GM23338 (cell line): Measurements from ENCODE around the gene BCDIN3D. TPM values are rescaled to one million over a fixed set of nuclear protein-coding genes. Genes with fewer than 3 reads are reported as not detected.

Source experiments
- ATAC-seq: fragments of 200-7000 bp; cut with Tn5 transposase; 3 replicates; pipeline ENCODE4 v1.9.1; 2020
- DNase-seq: peaks from one replicate; pipeline ENCODE4 v3.0.0-alpha.2; 2015; ENCODE audit warnings: low spot score
- H2AFZ ChIP-seq: fragments of 200-600 bp; sonication (generic); 2 replicates; pipeline ENCODE4 v1.8.0; 2016; ENCODE audit warnings: antibody characterized with exemption, mild to moderate bottlenecking, moderate library complexity
- H3F3A ChIP-seq: fragments of 200-600 bp; sonication (generic); replicated peaks from 2 replicates; pipeline ENCODE4 v1.8.0; 2017; ENCODE audit warnings: antibody characterized with exemption, mixed run types, low read depth
- H3K27ac ChIP-seq: fragments of 200-600 bp; sonication (generic); 2 replicates; pipeline ENCODE4 v1.6.1; 2016; ENCODE audit warnings: low read depth
- H3K27me3 ChIP-seq: fragments of 200-600 bp; sonication (generic); 2 replicates; pipeline ENCODE4 v1.8.0; 2016; ENCODE audit warnings: mild to moderate bottlenecking, mixed run types, moderate library complexity; ENCODE audit not compliant: insufficient read depth
- H3K36me3 ChIP-seq: fragments of 200-600 bp; sonication (generic); 2 replicates; pipeline ENCODE4 v1.8.0; 2016; ENCODE audit warnings: mild to moderate bottlenecking; ENCODE audit not compliant: insufficient read depth
- H3K4me1 ChIP-seq: fragments of 200-600 bp; sonication (generic); 2 replicates; pipeline ENCODE4 v1.8.0; 2016; ENCODE audit warnings: mild to moderate bottlenecking, moderate library complexity; ENCODE audit not compliant: insufficient read depth
- H3K4me2 ChIP-seq: fragments of 200-600 bp; sonication (generic); 2 replicates; pipeline ENCODE4 v1.7.1; 2017; ENCODE audit warnings: mixed run types
- H3K4me3 ChIP-seq: fragments of 200-600 bp; sonication (generic); 2 replicates; pipeline ENCODE4 v1.6.1; 2016; ENCODE audit warnings: mixed run types
- H3K79me2 ChIP-seq: fragments of 200-600 bp; sonication (generic); replicated peaks from 2 replicates; pipeline ENCODE4 v1.8.0; 2017; ENCODE audit warnings: mild to moderate bottlenecking; ENCODE audit not compliant: insufficient read depth
- H3K9me2 ChIP-seq: fragments of 200-600 bp; sonication (generic); 2 replicates; pipeline ENCODE4 v1.8.0; 2017; ENCODE audit not compliant: insufficient read depth
- H4K20me1 ChIP-seq: fragments of 200-600 bp; sonication (generic); replicated peaks from 2 replicates; pipeline ENCODE4 v1.8.0; 2017; ENCODE audit warnings: mild to moderate bottlenecking; ENCODE audit not compliant: insufficient read depth
- H3K27ac Mint-ChIP-seq: 2 replicates; pipeline ENCODE4 v1.8.0; 2020; ENCODE audit warnings: inconsistent platforms, mild to moderate bottlenecking, moderate library complexity, mixed read lengths
- H3K27me3 Mint-ChIP-seq: 3 replicates; pipeline ENCODE4 v1.8.0; 2022; ENCODE audit warnings: low read depth, mild to moderate bottlenecking, moderate library complexity, mixed read lengths, inconsistent platforms; ENCODE audit not compliant: insufficient read depth, poor library complexity
- H3K36me3 Mint-ChIP-seq: 3 replicates; pipeline ENCODE4 v1.8.0; 2021; ENCODE audit warnings: low read depth, mild to moderate bottlenecking, inconsistent platforms, moderate library complexity, mixed read lengths
- H3K4me1 Mint-ChIP-seq: 3 replicates; pipeline ENCODE4 v1.8.0; 2020; ENCODE audit warnings: mild to moderate bottlenecking, inconsistent platforms, mixed read lengths
- H3K4me3 Mint-ChIP-seq: 3 replicates; pipeline ENCODE4 v1.8.0; 2021; ENCODE audit warnings: moderate library complexity, mild to moderate bottlenecking, inconsistent platforms, mixed read lengths
- H3K9me3 Mint-ChIP-seq: 3 replicates; pipeline ENCODE4 v1.8.0; 2020; ENCODE audit warnings: moderate library complexity, mild to moderate bottlenecking, inconsistent platforms, mixed read lengths
- EZH2 ChIP-seq: fragments of 200-600 bp; sonication (generic); IDR thresholded peaks from one replicate; pipeline ENCODE4 v1.8.0; 2017; ENCODE audit warnings: antibody characterized with exemption, mild to moderate bottlenecking, low read depth; ENCODE audit not compliant: unreplicated experiment
- EZH2phosphoT487 ChIP-seq: fragments of 200-600 bp; sonication (generic); IDR thresholded peaks from one replicate; pipeline ENCODE4 v1.8.1; 2018; ENCODE audit warnings: antibody characterized with exemption; ENCODE audit not compliant: unreplicated experiment
- POLR2AphosphoS5 ChIP-seq: IDR thresholded peaks from 2 replicates; pipeline ENCODE4 v1.6.1; 2016; ENCODE audit warnings: antibody characterized with exemption, low read depth
- STAT1 ChIP-seq: IDR thresholded peaks from one replicate; pipeline ENCODE4 v1.6.1; 2016; ENCODE audit warnings: antibody characterized with exemption; ENCODE audit not compliant: unreplicated experiment
- ZNF114 ChIP-seq: fragments of 250-450 bp; sonication (Bioruptor Pico); IDR thresholded peaks from 2 replicates; pipeline ENCODE4 v1.5.0; 2020; ENCODE audit warnings: mild to moderate bottlenecking, moderate library complexity
- ZNF331 ChIP-seq: fragments of 250-450 bp; sonication (Bioruptor Pico); IDR thresholded peaks from 2 replicates; pipeline ENCODE4 v1.5.0; 2020; ENCODE audit warnings: low read depth, mild to moderate bottlenecking, moderate library complexity
- polyA plus RNA-seq: library from polyadenylated mRNA; unstranded; fragments of >200 nt; fragmentation: Nextera tagmentation; extraction: Ambion mirVana; gene quantifications from 2 replicates; pipeline ENCODE4 v1.2.1, GENCODE V29; 2016
- total RNA-seq: library from RNA; depleted of rRNA; stranded (reverse); fragments of >200 nt; shearing (Covaris generic); gene quantifications from 2 replicates; pipeline ENCODE4 v1.2.3, GENCODE V29; 2014
- TF ChIP-seq, protein P1 (sequence below): IDR thresholded peaks from 2 replicates; pipeline ENCODE4 v1.6.1; 2016; ENCODE audit warnings: antibody characterized with exemption
- TF ChIP-seq, protein P2 (sequence below), 2 experiments: fragments of 200-600 bp in 1 of 2; sonication (generic) in 1 of 2; conservative IDR thresholded peaks; 2 replicates each; pipeline versions ENCODE4 v1.5.1 to v1.6.1; 2016 to 2017; ENCODE audit warnings: antibody characterized with exemption in 2 of 2, low read depth in 2 of 2, mild to moderate bottlenecking in 2 of 2, moderate library complexity in 1 of 2

Gene BCDIN3D
- total and polyA plus RNA-seq, 2 experiments from 2014 or later = 1.4 to 1.8 TPM

DNA sequence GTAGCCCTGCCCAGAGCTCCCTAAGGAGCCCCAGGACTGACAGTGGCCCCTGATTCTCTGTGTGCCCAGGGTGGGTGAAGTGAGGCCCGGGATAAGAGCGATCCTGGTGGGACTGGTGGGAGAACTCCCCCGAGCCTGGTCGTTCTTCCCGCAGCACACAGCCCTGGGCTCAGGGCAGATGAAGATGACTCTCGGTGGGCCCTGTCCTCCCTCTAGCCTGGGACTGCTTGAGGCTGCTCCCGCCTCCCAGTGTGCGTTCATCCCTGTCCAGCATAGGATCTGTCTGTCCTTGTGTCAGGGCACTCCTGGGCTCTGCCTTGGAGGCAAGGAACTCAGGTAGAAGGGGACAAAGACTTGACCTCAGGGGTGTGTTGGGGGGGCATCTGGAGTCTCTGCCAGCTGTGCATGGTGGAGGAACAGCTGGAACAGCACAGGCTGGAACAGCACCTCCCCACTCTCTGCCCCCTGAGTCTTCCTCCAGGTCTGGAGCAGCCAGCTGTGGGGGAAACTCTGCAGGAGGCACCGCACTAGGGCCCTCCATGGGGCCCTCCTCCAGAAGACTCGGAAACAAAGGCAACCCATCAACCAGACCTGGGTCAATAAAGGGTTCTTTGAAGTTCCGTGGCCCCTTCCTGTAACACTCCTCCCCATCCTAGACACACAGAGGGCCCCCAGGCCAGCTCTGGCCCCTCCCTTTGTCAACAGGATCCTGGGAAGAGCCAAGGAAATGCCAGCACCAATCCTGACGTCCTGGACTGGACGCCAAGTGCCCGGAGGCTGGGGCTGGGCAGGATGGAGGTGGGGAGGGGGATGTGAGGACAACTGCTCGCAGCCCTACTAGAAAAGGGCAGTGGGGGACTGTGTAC lies 44.9 kb upstream of the BCDIN3D start:
- H3K27me3 ChIP-seq = no peaks in the 10 kb centered on the region
- no peak overlapping the region for H3K27ac Mint-ChIP-seq

DNA sequence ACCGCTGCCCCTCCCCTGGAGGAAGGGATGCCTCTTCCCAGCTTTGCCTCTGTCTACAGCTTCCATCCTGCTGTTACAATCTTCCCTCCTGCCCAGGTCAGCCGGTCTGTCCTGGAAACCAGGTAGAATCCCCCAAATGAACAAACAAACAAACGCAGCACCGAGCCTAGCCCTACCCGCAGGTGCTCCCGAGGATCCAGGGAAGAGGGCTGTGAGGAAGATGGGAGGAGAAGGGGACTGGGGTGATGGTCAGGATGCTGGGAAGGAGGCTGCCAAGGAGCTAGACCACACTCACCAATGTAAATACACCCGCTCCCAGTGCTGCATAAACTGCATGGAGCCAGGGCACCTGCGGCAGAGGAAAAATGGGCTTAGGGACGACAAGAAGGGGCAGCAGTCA lies 44.2 kb upstream of the BCDIN3D start:
- Mint-ChIP-seq H3K4me1 (peaks cover 46% of the 10 kb centered on the region), H3K36me3 (no peaks in the 10 kb centered on the region), H3K9me3 (no peaks in the 10 kb centered on the region), H3K4me3 (no peak overlapping the region), H3K27ac (no peak overlapping the region), H3K27me3 (peaks cover 14% of the 10 kb centered on the region)
- H3K9me2 ChIP-seq = no peaks in the 10 kb centered on the region
- H2AFZ ChIP-seq = peak overlapping the region; percentile 69; the same call in 1 of the 2 replicates
- H3K27ac ChIP-seq = no peak overlapping the region
- H3K4me1 ChIP-seq = peaks cover 8% of the 10 kb centered on the region
- H3K36me3 ChIP-seq = no peaks in the 10 kb centered on the region
- H3K4me3 ChIP-seq = no peak overlapping the region
- ATAC-seq = no peak
- H3K27me3 ChIP-seq = no peaks in the 10 kb centered on the region
- H3K79me2 ChIP-seq = no peaks in the 10 kb centered on the region
- H3F3A ChIP-seq = no peaks in the 10 kb centered on the region
- no peaks in the 10 kb centered on the region for H4K20me1 ChIP-seq
- no peak overlapping the region for H3K4me2 ChIP-seq
- no peak for DNase-seq
- TF ChIP-seq, protein P1, sequence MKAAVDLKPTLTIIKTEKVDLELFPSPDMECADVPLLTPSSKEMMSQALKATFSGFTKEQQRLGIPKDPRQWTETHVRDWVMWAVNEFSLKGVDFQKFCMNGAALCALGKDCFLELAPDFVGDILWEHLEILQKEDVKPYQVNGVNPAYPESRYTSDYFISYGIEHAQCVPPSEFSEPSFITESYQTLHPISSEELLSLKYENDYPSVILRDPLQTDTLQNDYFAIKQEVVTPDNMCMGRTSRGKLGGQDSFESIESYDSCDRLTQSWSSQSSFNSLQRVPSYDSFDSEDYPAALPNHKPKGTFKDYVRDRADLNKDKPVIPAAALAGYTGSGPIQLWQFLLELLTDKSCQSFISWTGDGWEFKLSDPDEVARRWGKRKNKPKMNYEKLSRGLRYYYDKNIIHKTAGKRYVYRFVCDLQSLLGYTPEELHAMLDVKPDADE = no peak
- TF ChIP-seq, protein P2, sequence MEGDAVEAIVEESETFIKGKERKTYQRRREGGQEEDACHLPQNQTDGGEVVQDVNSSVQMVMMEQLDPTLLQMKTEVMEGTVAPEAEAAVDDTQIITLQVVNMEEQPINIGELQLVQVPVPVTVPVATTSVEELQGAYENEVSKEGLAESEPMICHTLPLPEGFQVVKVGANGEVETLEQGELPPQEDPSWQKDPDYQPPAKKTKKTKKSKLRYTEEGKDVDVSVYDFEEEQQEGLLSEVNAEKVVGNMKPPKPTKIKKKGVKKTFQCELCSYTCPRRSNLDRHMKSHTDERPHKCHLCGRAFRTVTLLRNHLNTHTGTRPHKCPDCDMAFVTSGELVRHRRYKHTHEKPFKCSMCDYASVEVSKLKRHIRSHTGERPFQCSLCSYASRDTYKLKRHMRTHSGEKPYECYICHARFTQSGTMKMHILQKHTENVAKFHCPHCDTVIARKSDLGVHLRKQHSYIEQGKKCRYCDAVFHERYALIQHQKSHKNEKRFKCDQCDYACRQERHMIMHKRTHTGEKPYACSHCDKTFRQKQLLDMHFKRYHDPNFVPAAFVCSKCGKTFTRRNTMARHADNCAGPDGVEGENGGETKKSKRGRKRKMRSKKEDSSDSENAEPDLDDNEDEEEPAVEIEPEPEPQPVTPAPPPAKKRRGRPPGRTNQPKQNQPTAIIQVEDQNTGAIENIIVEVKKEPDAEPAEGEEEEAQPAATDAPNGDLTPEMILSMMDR (conservative IDR thresholded peaks at IDR 0.05; ENCODE audit: low read depth in 2 of 2) = no peak
- TF ChIP-seq POLR2AphosphoS5 = no peak
- TF ChIP-seq EZH2 = no peak
- no peak for TF ChIP-seq ZNF331 (CRISPR knock-in tag)
- no peak for TF ChIP-seq EZH2phosphoT487
- no peak for TF ChIP-seq STAT1

More for the DNA sequence above, 44.9 kb upstream of the BCDIN3D start:
- Histone ChIP-seq H3K4me2 (no peak overlapping the region), H3K4me1 (peaks cover 8% of the 10 kb centered on the region), H3K79me2 (no peaks in the 10 kb centered on the region), H3F3A (no peaks in the 10 kb centered on the region), H3K4me3 (no peak overlapping the region), H2AFZ (no peak overlapping the region; the same call in 1 of the 2 replicates), H4K20me1 (no peaks in the 10 kb centered on the region), H3K36me3 (no peaks in the 10 kb centered on the region), H3K27ac (no peak overlapping the region), H3K9me2 (no peaks in the 10 kb centered on the region)
- Mint-ChIP-seq H3K4me3 (no peak overlapping the region), H3K9me3 (no peaks in the 10 kb centered on the region), H3K27me3 (peaks cover 14% of the 10 kb centered on the region), H3K4me1 (peaks cover 39% of the 10 kb centered on the region), H3K36me3 (no peaks in the 10 kb centered on the region)
- ATAC-seq = no peak
- no peak for DNase-seq
- TF ChIP-seq, protein P2 (conservative IDR thresholded peaks at IDR 0.05; ENCODE audit: low read depth in 2 of 2) = no peak
- TF ChIP-seq ZNF114 (no peak), POLR2AphosphoS5 (no peak), EZH2 (no peak), ZNF331 (CRISPR knock-in tag) (no peak)
